Keratinocyte (primary cell): ENCODE results near the gene EIF1AD. TPM values are rescaled to one million over a fixed set of nuclear protein-coding genes. Genes with fewer than 3 reads are reported as not detected.

Experiments used
- DNase-seq: peaks from one replicate; pipeline ENCODE4 v3.0.0-alpha.2; 2011; ENCODE audit warnings: low read depth, missing footprints, low spot score
- FAIRE-seq: peaks from 2 replicates; lab custom pipeline; 2011; peaks lifted over from hg19 to GRCh38; lab: Jason Lieb, UNC
- H2AFZ ChIP-seq: 2 replicates; pipeline ENCODE4 v1.6.0; 2012; ENCODE audit warnings: low read length, control low read depth, inconsistent platforms; ENCODE audit not compliant: control insufficient read depth
- H3K27ac ChIP-seq: 2 replicates; pipeline ENCODE4 v1.5.1; 2011; ENCODE audit warnings: low read length; ENCODE audit not compliant: control insufficient read depth, insufficient read depth
- H3K27me3 ChIP-seq: 3 replicates; pipeline ENCODE4 v1.6.0; 2011; ENCODE audit warnings: low read length; ENCODE audit not compliant: control insufficient read depth, insufficient read depth; ENCODE audit errors: extremely low read depth
- H3K36me3 ChIP-seq, 2 experiments: 2 replicates in 1 of 2; 3 replicates in 1 of 2; pipeline ENCODE4 v1.5.1; 2011; ENCODE audit warnings: low read length in 2 of 2, mild to moderate bottlenecking in 1 of 2; ENCODE audit not compliant: control insufficient read depth in 2 of 2, insufficient read depth in 2 of 2; ENCODE audit errors: extremely low read depth in 1 of 2
- H3K4me1 ChIP-seq: 3 replicates; pipeline ENCODE4 v1.5.1; 2011; ENCODE audit warnings: low read length; ENCODE audit not compliant: control insufficient read depth, insufficient read depth; ENCODE audit errors: extremely low read depth
- H3K4me2 ChIP-seq: 3 replicates; pipeline ENCODE4 v1.6.0; 2011; ENCODE audit warnings: low read depth, low read length; ENCODE audit not compliant: control insufficient read depth, insufficient read depth; ENCODE audit errors: extremely low read depth
- H3K4me3 ChIP-seq, 3 experiments: fragments of 200-600 bp in 1 of 3; sonication (generic) in 1 of 3; 2 replicates in 2 of 3; 3 replicates in 1 of 3; pipeline ENCODE4 v1.5.1; 2011 to 2016; ENCODE audit warnings: low read length in 3 of 3, mild to moderate bottlenecking in 3 of 3, control low read depth in 2 of 3, inconsistent platforms in 1 of 3, low read depth in 1 of 3, mixed read lengths in 1 of 3, mixed run types in 1 of 3, moderate library complexity in 1 of 3; ENCODE audit not compliant: control insufficient read depth in 2 of 3, insufficient read depth in 2 of 3; ENCODE audit errors: extremely low read depth in 1 of 3
- H3K79me2 ChIP-seq: 2 replicates; pipeline ENCODE4 v1.6.0; 2012; ENCODE audit warnings: low read length; ENCODE audit not compliant: control insufficient read depth, insufficient read depth
- H3K9ac ChIP-seq: 3 replicates; pipeline ENCODE4 v1.6.0; 2011; ENCODE audit warnings: low read length; ENCODE audit not compliant: control insufficient read depth, insufficient read depth; ENCODE audit errors: extremely low read depth
- H3K9me1 ChIP-seq: 3 replicates; pipeline ENCODE4 v1.6.0; 2011; ENCODE audit warnings: low read length; ENCODE audit not compliant: control insufficient read depth, insufficient read depth; ENCODE audit errors: extremely low read depth
- H3K9me3 ChIP-seq: 2 replicates; pipeline ENCODE4 v1.5.1; 2012; ENCODE audit warnings: low read depth, low read length; ENCODE audit not compliant: control insufficient read depth
- H4K20me1 ChIP-seq: 3 replicates; pipeline ENCODE4 v1.6.0; 2011; ENCODE audit warnings: low read length; ENCODE audit not compliant: control insufficient read depth, insufficient read depth; ENCODE audit errors: extremely low read depth
- CTCF ChIP-seq, 3 experiments: IDR thresholded peaks in 1 of 3; conservative IDR thresholded peaks in 1 of 3; optimal IDR thresholded peaks in 1 of 3; 2 replicates in 2 of 3; 3 replicates in 1 of 3; pipeline versions ENCODE3 to v1.5.1; 2011; ENCODE audit warnings: low read length in 3 of 3, mild to moderate bottlenecking in 3 of 3, moderate library complexity in 2 of 3, control low read depth in 1 of 3, inconsistent platforms in 1 of 3; ENCODE audit not compliant: insufficient read depth in 2 of 3; ENCODE audit errors: extremely low read depth in 1 of 3
- EZH2 ChIP-seq: IDR thresholded peaks from one replicate; pipeline ENCODE4 v1.6.1; 2012; ENCODE audit warnings: inconsistent platforms, mild to moderate bottlenecking, low read length, moderate library complexity
- dilution Hi-C: fragments of 300-500 bp; cut with MboI; formaldehyde crosslinking; loops from one replicate; pipeline ENCODE4 v1.7.0; 2020; ENCODE audit warnings: low sequenced_read_pairs; ENCODE audit not compliant: extremely low pct_ligation_motif_present
- polyA plus RNA-seq, 5 experiments: library from polyadenylated mRNA; depleted of rRNA in 3 of 5; stranded (reverse) in 3 of 5; stranded (forward) in 1 of 5; unstranded in 1 of 5; fragments of >200 nt; gene quantifications; 1 replicate in 1 of 5; 2 replicates in 3 of 5; 3 replicates in 1 of 5; pipeline versions ENCODE4 v1.2.1 to v1.2.3, GENCODE V29; 2011 to 2012; ENCODE audit warnings: missing spikeins in 2 of 5, low read depth in 1 of 5, low replicate concordance in 1 of 5

The EIF1AD gene
- polyA plus RNA-seq, 1 donor (not counting 4 experiments of a cell fraction or from before 2014, with no cell fraction given): 29.6 TPM

- no peak for DNase-seq
- Histone ChIP-seq H3K4me1 (no peaks in the 10 kb centered on the region), H3K79me2 (no peaks in the 10 kb centered on the region), H3K9me3 (no peaks in the 10 kb centered on the region), H3K36me3 (no peaks in the 10 kb centered on the region), H3K4me2 (no peak overlapping the region), H3K9me1 (no peaks in the 10 kb centered on the region), H3K4me3 (no peak overlapping the region), H3K27ac (no peak overlapping the region), H3K9ac (no peak overlapping the region), H2AFZ (no peak overlapping the region), H3K27me3 (peaks cover 11% of the 10 kb centered on the region), H4K20me1 (no peaks in the 10 kb centered on the region)
- peak; percentile 60 for FAIRE-seq
- dilution Hi-C loops: no loop called here
- TF ChIP-seq CTCF (optimal IDR thresholded peaks at IDR 0.05 in 1 of 3, IDR thresholded peaks at IDR 0.05 in 1 of 3, conservative IDR thresholded peaks at IDR 0.05 in 1 of 3; ENCODE audit: extremely low read depth in 1 of 3, insufficient read depth in 2 of 3, low read length in 3 of 3) (peak; percentile 89 to 98 (median 90)), EZH2 (no peak)
Observed at GRCh38 chr11:66045177-66045639, 43.3 kb upstream of the EIF1AD start.

GRCh38 chr11:66044757-66045156 is 42.8 kb upstream of the EIF1AD start:
- H3K4me2 ChIP-seq: no peak overlapping the region
- no peaks in the 10 kb centered on the region for H3K36me3 ChIP-seq
- DNase-seq (no peak), FAIRE-seq (no peak)
- H3K9ac ChIP-seq: no peak overlapping the region
- no peaks in the 10 kb centered on the region for H3K9me3 ChIP-seq
- H3K79me2 ChIP-seq: no peaks in the 10 kb centered on the region
- dilution Hi-C loops: no loop called here
- no peaks in the 10 kb centered on the region for H4K20me1 ChIP-seq
- no peak overlapping the region for H3K4me3 ChIP-seq
- no peak overlapping the region for H2AFZ ChIP-seq
- H3K27ac ChIP-seq: no peak overlapping the region
- no peaks in the 10 kb centered on the region for H3K4me1 ChIP-seq
- peaks cover 11% of the 10 kb centered on the region for H3K27me3 ChIP-seq
- TF ChIP-seq CTCF (optimal IDR thresholded peaks at IDR 0.05 in 1 of 3, IDR thresholded peaks at IDR 0.05 in 1 of 3, conservative IDR thresholded peaks at IDR 0.05 in 1 of 3; ENCODE audit: extremely low read depth in 1 of 3, insufficient read depth in 2 of 3, low read length in 3 of 3) (no peak), EZH2 (no peak)
- no peaks in the 10 kb centered on the region for H3K9me1 ChIP-seq
